Parathyroid adenoma (tissue), 2 donors: Measurements from ENCODE around the gene SLC25A1.
"Not testable (repeated sequence)": the region's sequence is repeated elsewhere in the genome, so short reads cannot be mapped to it uniquely, and the experiment has no call there.

Experiments
- H2AFZ ChIP-seq: fragments of 300-600 bp; sonication (generic); one replicate; pipeline ENCODE4 v1.7.0; 2017; ENCODE audit warnings: antibody characterized with exemption, mild to moderate bottlenecking
- H3K27ac ChIP-seq: fragments of 300-600 bp; sonication (generic); one replicate; pipeline ENCODE4 v1.7.0; 2017
- H3K27me3 ChIP-seq: fragments of 300-600 bp; sonication (generic); one replicate; pipeline ENCODE4 v1.7.0; 2017; ENCODE audit warnings: low read length; ENCODE audit not compliant: control insufficient read depth, insufficient read depth
- H3K36me3 ChIP-seq: fragments of 300-600 bp; sonication (generic); one replicate; pipeline ENCODE4 v1.7.0; 2017; ENCODE audit warnings: low read length; ENCODE audit not compliant: control insufficient read depth, insufficient read depth
- H3K4me1 ChIP-seq: fragments of 300-600 bp; sonication (generic); one replicate; pipeline ENCODE4 v1.7.0; 2017; ENCODE audit warnings: control low read depth
- H3K4me2 ChIP-seq: fragments of 300-600 bp; sonication (generic); one replicate; pipeline ENCODE4 v1.7.0; 2017; ENCODE audit warnings: low read length
- H3K4me3 ChIP-seq: fragments of 300-600 bp; sonication (generic); one replicate; pipeline ENCODE4 v1.7.0; 2017; ENCODE audit warnings: low read depth, low read length
- H3K79me2 ChIP-seq: fragments of 300-600 bp; sonication (generic); one replicate; pipeline ENCODE4 v1.7.0; 2017; ENCODE audit warnings: control low read depth
- H3K9ac ChIP-seq: fragments of 300-600 bp; sonication (generic); one replicate; pipeline ENCODE4 v1.7.0; 2017; ENCODE audit warnings: mild to moderate bottlenecking
- H3K9me3 ChIP-seq: fragments of 300-600 bp; sonication (generic); one replicate; pipeline ENCODE4 v1.7.0; 2017; ENCODE audit warnings: low read length; ENCODE audit not compliant: control insufficient read depth
- CTCF ChIP-seq: fragments of 300-600 bp; sonication (generic); IDR thresholded peaks from one replicate; pipeline ENCODE4 v1.7.0; 2017; ENCODE audit warnings: antibody characterized with exemption, mild to moderate bottlenecking
- donor health status: primary hyperparathyroidism.

Gene SLC25A1

GRCh38 chr22:19207884-19208283 is 29.3 kb upstream of the SLC25A1 start:
- no peak for TF ChIP-seq CTCF
- Histone ChIP-seq H3K27me3 (no peaks in the 10 kb centered on the region), H3K79me2 (no peaks in the 10 kb centered on the region), H2AFZ (no peak overlapping the region), H3K9me3 (no peaks in the 10 kb centered on the region), H3K9ac (no peak overlapping the region), H3K4me3 (no peak overlapping the region), H3K4me1 (no peaks in the 10 kb centered on the region), H3K36me3 (no peaks in the 10 kb centered on the region), H3K4me2 (no peak overlapping the region), H3K27ac (no peak overlapping the region)

- H3K4me2 ChIP-seq = peak overlapping the region; percentile 40
- H3K9me3 ChIP-seq = no peaks in the 10 kb centered on the region
- no peaks in the 10 kb centered on the region for H3K27me3 ChIP-seq
- H3K9ac ChIP-seq = no peak overlapping the region
- no peaks in the 10 kb centered on the region for H3K79me2 ChIP-seq
- TF ChIP-seq CTCF = no peak
- H3K4me3 ChIP-seq = no peak overlapping the region
- no peak overlapping the region for H3K27ac ChIP-seq
- no peaks in the 10 kb centered on the region for H3K36me3 ChIP-seq
- H3K4me1 ChIP-seq = no peaks in the 10 kb centered on the region
- no peak overlapping the region for H2AFZ ChIP-seq
These were observed 28.9 kb upstream of the SLC25A1 start for GRCh38 chr22:19207401-19207808.

GRCh38 chr22:19206287-19206686 is 27.8 kb upstream of the SLC25A1 start:
- no peak overlapping the region for H3K4me3 ChIP-seq
- H3K4me1 ChIP-seq = no peaks in the 10 kb centered on the region
- TF ChIP-seq CTCF = no peak
- no peaks in the 10 kb centered on the region for H3K36me3 ChIP-seq
- H3K9me3 ChIP-seq = no peaks in the 10 kb centered on the region
- H3K79me2 ChIP-seq = no peaks in the 10 kb centered on the region
- no peak overlapping the region for H3K4me2 ChIP-seq
- no peak overlapping the region for H3K9ac ChIP-seq
- H3K27me3 ChIP-seq = no peaks in the 10 kb centered on the region
- H3K27ac ChIP-seq = no peak overlapping the region
- H2AFZ ChIP-seq = no peak overlapping the region

GRCh38 chr22:19204640-19205039 is 26.1 kb upstream of the SLC25A1 start:
- H3K4me1 ChIP-seq = no peaks in the 10 kb centered on the region
- H2AFZ ChIP-seq = no peak overlapping the region
- no peak overlapping the region for H3K4me2 ChIP-seq
- no peaks in the 10 kb centered on the region for H3K27me3 ChIP-seq
- H3K9ac ChIP-seq = no peak overlapping the region
- no peak overlapping the region for H3K27ac ChIP-seq
- no peaks in the 10 kb centered on the region for H3K36me3 ChIP-seq
- no peak for TF ChIP-seq CTCF
- no peaks in the 10 kb centered on the region for H3K79me2 ChIP-seq
- no peaks in the 10 kb centered on the region for H3K9me3 ChIP-seq
- no peak overlapping the region for H3K4me3 ChIP-seq

GRCh38 chr22:19203834-19204233 is 25.3 kb upstream of the SLC25A1 start:
- no peak for TF ChIP-seq CTCF
- no peaks in the 10 kb centered on the region for H3K4me1 ChIP-seq
- no peaks in the 10 kb centered on the region for H3K9me3 ChIP-seq
- H3K27ac ChIP-seq = no peak overlapping the region
- H3K79me2 ChIP-seq = no peaks in the 10 kb centered on the region
- no peak overlapping the region for H3K4me2 ChIP-seq
- no peak overlapping the region for H3K4me3 ChIP-seq
- H3K36me3 ChIP-seq = no peaks in the 10 kb centered on the region
- H2AFZ ChIP-seq = no peak overlapping the region
- H3K27me3 ChIP-seq = no peaks in the 10 kb centered on the region
- no peak overlapping the region for H3K9ac ChIP-seq

- H3K4me2 ChIP-seq, H2AFZ ChIP-seq, H3K36me3 ChIP-seq, H3K27me3 ChIP-seq, H3K9ac ChIP-seq, H3K4me1 ChIP-seq, H3K79me2 ChIP-seq, H3K27ac ChIP-seq, H3K9me3 ChIP-seq, H3K4me3 ChIP-seq: not testable (repeated sequence)
These were observed 24.3 kb upstream of the SLC25A1 start for GRCh38 chr22:19202799-19203186.
